ENCODE data around the gene PSME3IP1.

PSME3IP1 gene

DNA sequence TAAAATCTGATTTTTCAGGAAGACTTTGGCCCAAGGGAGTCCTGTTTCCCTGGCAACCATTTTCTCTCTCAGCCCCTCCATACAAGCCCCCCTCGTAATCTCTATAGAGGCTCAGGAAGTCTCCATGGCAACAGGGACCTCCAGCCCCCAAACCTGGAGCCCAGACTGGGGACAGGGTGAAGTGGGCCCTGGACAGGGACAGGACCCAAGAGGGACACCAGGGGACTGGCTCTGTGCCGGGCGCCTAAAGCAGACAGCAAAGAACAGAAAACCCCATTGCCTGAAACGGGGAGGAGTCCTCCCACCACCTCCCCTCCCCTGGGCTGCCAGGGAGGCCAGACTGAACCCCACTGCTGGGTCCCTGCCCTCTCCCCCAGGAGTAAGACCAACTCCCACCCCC lies 52.8 kb downstream of the PSME3IP1 start:
- peak overlapping the region; percentile 38; the same call in 1 of the 2 replicates for H3K27ac ChIP-seq (ENCODE audit: low read length)

DNA sequence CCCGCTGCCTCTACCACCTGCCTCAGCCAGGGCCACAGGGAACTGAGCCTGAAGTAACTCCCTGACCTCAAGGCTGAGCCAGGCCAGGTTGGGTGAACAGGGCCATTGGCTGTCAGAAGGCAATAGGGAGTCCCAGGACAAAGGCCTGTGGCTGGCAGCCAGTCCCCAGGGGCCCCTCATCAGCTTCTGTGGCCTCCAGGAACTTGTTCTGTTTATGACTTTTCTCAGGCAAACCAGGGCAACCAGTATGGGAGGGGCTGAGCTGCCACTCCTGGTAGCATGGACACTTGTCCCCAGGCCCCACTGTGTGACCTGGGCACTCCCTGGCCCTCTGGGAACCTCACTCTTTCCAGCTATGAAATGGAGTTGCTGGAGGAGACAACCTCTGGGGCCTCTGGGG lies 53.4 kb downstream of the PSME3IP1 start:
- Histone ChIP-seq H3K4me2 (ENCODE audit: low read length) (no peak overlapping the region), H3K36me3 (replicated peaks; ENCODE audit: low read depth, low read length) (no peaks in the 10 kb centered on the region), H3K4me3 (ENCODE audit: low read length) (no peak overlapping the region), H3K79me2 (ENCODE audit: low read length) (no peaks in the 10 kb centered on the region), H3K4me1 (ENCODE audit: low read length) (peaks cover 33% of the 10 kb centered on the region), H3K27ac (ENCODE audit: low read length) (no peak overlapping the region), H3K9me3 (ENCODE audit: insufficient read depth, low read length) (no peaks in the 10 kb centered on the region), H3K27me3 (ENCODE audit: low read depth, low read length) (no peaks in the 10 kb centered on the region), H3K9ac (ENCODE audit: low read length) (no peak overlapping the region), H2AFZ (ENCODE audit: low read depth, low read length) (no peak overlapping the region), H4K20me1 (ENCODE audit: insufficient read depth, low read length) (no peaks in the 10 kb centered on the region)
- TF ChIP-seq EZH2phosphoT487 (IDR thresholded peaks at IDR 0.05; ENCODE audit: low read depth), result no peak
- TF ChIP-seq, protein P1, sequence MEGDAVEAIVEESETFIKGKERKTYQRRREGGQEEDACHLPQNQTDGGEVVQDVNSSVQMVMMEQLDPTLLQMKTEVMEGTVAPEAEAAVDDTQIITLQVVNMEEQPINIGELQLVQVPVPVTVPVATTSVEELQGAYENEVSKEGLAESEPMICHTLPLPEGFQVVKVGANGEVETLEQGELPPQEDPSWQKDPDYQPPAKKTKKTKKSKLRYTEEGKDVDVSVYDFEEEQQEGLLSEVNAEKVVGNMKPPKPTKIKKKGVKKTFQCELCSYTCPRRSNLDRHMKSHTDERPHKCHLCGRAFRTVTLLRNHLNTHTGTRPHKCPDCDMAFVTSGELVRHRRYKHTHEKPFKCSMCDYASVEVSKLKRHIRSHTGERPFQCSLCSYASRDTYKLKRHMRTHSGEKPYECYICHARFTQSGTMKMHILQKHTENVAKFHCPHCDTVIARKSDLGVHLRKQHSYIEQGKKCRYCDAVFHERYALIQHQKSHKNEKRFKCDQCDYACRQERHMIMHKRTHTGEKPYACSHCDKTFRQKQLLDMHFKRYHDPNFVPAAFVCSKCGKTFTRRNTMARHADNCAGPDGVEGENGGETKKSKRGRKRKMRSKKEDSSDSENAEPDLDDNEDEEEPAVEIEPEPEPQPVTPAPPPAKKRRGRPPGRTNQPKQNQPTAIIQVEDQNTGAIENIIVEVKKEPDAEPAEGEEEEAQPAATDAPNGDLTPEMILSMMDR (IDR thresholded peaks at IDR 0.05; ENCODE audit: low read depth, low read length), result no peak

More for the DNA sequence above, 52.8 kb downstream of the PSME3IP1 start:
- H3K27me3 ChIP-seq (ENCODE audit: low read depth, low read length), result no peaks in the 10 kb centered on the region
- no peak overlapping the region; the same call in 1 of the 2 replicates for H3K9ac ChIP-seq (ENCODE audit: low read length)
- TF ChIP-seq, protein P1 (IDR thresholded peaks at IDR 0.05; ENCODE audit: low read depth, low read length), result no peak
- TF ChIP-seq EZH2phosphoT487 (IDR thresholded peaks at IDR 0.05; ENCODE audit: low read depth), result no peak
- no peak overlapping the region for H3K4me3 ChIP-seq (ENCODE audit: low read length)
- peak overlapping the region; percentile 74; the same call in 1 of the 2 replicates for H3K4me2 ChIP-seq (ENCODE audit: low read length)
- H3K9me3 ChIP-seq (ENCODE audit: insufficient read depth, low read length), result no peaks in the 10 kb centered on the region
- no peaks in the 10 kb centered on the region for H3K36me3 ChIP-seq (replicated peaks; ENCODE audit: low read depth, low read length)
- H3K79me2 ChIP-seq (ENCODE audit: low read length), result no peaks in the 10 kb centered on the region
- H3K4me1 ChIP-seq (ENCODE audit: low read length), result peaks cover 33% of the 10 kb centered on the region
- no peaks in the 10 kb centered on the region for H4K20me1 ChIP-seq (ENCODE audit: insufficient read depth, low read length)
- H2AFZ ChIP-seq (ENCODE audit: low read depth, low read length), result no peak overlapping the region

DNA sequence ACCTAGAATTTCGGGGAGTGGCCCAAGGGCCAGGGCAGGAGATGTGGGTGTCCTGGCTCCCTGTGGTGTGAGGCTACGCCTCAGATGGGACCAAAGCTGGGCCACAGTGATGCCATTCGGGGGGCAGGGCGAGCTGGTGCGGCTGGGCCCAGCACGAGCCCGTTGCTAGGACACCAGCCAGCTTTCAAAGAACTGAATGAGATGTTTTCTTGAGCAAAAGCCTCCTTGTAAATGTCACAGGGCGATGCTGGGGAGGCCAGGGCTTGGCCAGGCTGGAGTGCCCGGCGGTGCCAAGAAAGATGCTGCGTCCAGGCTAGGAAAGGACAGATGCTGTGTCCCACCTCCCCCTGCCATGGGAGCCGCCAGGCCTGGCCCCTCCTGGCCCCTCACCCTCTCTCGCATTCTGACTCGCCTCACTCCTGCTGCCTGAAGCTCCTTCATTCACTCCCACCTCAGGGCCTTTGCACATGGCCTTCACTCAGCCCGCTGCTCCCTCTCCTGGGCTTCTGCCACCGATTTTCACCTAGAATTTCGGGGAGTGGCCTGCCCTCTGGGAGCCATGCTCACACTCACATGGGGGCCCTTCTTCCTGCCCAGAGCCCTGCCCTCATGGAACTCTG lies 54.4 kb downstream of the PSME3IP1 start:
- Histone ChIP-seq H3K9ac (ENCODE audit: low read length) (no peak overlapping the region), H3K27ac (ENCODE audit: low read length) (no peak overlapping the region), H3K79me2 (ENCODE audit: low read length) (no peaks in the 10 kb centered on the region), H2AFZ (ENCODE audit: low read depth, low read length) (no peak overlapping the region), H3K4me3 (ENCODE audit: low read length) (no peak overlapping the region), H3K9me3 (ENCODE audit: insufficient read depth, low read length) (no peaks in the 10 kb centered on the region), H3K4me1 (ENCODE audit: low read length) (peaks cover 33% of the 10 kb centered on the region), H3K36me3 (replicated peaks; ENCODE audit: low read depth, low read length) (no peaks in the 10 kb centered on the region), H4K20me1 (ENCODE audit: insufficient read depth, low read length) (no peaks in the 10 kb centered on the region), H3K4me2 (ENCODE audit: low read length) (no peak overlapping the region), H3K27me3 (ENCODE audit: low read depth, low read length) (no peaks in the 10 kb centered on the region)
- TF ChIP-seq, protein P1 (IDR thresholded peaks at IDR 0.05; ENCODE audit: low read depth, low read length), result no peak
- no peak for TF ChIP-seq EZH2phosphoT487 (IDR thresholded peaks at IDR 0.05; ENCODE audit: low read depth)

DNA sequence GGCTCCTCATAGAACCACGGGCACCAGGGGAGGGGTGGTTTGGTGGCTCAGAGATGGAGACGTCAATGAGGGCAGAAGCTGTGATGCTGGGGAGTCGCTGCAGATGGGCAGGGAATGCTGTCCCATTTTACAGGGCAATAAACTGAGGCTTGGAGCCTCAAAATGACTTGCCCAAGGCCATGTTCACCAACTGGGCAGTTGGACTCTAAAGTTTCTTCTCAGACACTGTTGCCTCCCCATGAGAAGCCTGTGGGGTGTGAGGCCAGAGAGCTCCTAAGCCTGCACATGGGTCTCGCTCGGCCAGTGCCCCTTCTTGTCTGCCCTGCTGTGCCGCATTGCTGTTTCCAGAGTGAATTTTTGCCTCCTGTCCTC lies 54.9 kb downstream of the PSME3IP1 start:
- Histone ChIP-seq H3K4me3 (ENCODE audit: low read length) (no peak overlapping the region), H3K27ac (ENCODE audit: low read length) (no peak overlapping the region), H4K20me1 (ENCODE audit: insufficient read depth, low read length) (no peaks in the 10 kb centered on the region), H3K79me2 (ENCODE audit: low read length) (no peaks in the 10 kb centered on the region), H3K27me3 (ENCODE audit: low read depth, low read length) (no peaks in the 10 kb centered on the region), H2AFZ (ENCODE audit: low read depth, low read length) (no peak overlapping the region), H3K4me1 (ENCODE audit: low read length) (peaks cover 33% of the 10 kb centered on the region), H3K9ac (ENCODE audit: low read length) (no peak overlapping the region), H3K36me3 (replicated peaks; ENCODE audit: low read depth, low read length) (no peaks in the 10 kb centered on the region), H3K4me2 (ENCODE audit: low read length) (no peak overlapping the region), H3K9me3 (ENCODE audit: insufficient read depth, low read length) (no peaks in the 10 kb centered on the region)
- TF ChIP-seq, protein P1 (IDR thresholded peaks at IDR 0.05; ENCODE audit: low read depth, low read length), result no peak
- no peak for TF ChIP-seq EZH2phosphoT487 (IDR thresholded peaks at IDR 0.05; ENCODE audit: low read depth)

Data from OCI-LY3 (cell line).